ENCODE data around the gene MN1. TPM values are rescaled to one million over a fixed set of nuclear protein-coding genes. Genes with fewer than 3 reads are reported as not detected.
"Not testable (repeated sequence)": the region's sequence is repeated elsewhere in the genome, so short reads cannot be mapped to it uniquely, and the experiment has no call there.

Gene MN1
- polyA plus RNA-seq, 3 donors from 2014 or later = 0.03 to 0.14 TPM; not detected in 1

GRCh38 chr22:27750584-27751265 is 50.8 kb downstream of the MN1 start:
- peaks cover 13 to 22% of the 10 kb centered on the region in 2 donors for H3K4me1 Mint-ChIP-seq
- H3K4me3 Mint-ChIP-seq = no peak overlapping the region
- no peak overlapping the region for H3K27ac Mint-ChIP-seq
- no peak for DNase-seq
- H3K9me3 Mint-ChIP-seq = no peaks in the 10 kb centered on the region
- H3K36me3 Mint-ChIP-seq = no peaks in the 10 kb centered on the region
- peaks cover 0 to 13% (median 7%) of the 10 kb centered on the region in 3 donors for H3K27me3 Mint-ChIP-seq (ENCODE audit: low read depth in 3 of 3)

GRCh38 chr22:27749597-27750225 is 51.8 kb downstream of the MN1 start:
- Mint-ChIP-seq H3K27me3 (ENCODE audit: low read depth in 3 of 3) (peaks cover 0 to 16% (median 7%) of the 10 kb centered on the region in 3 donors), H3K36me3 (no peaks in the 10 kb centered on the region), H3K4me3 (peak overlapping the region in 3 of 5 donors; percentile 33 to 63 (median 36)), H3K27ac (peak overlapping the region in 2 of 6 donors; percentile 23 to 46), H3K9me3 (no peaks in the 10 kb centered on the region), H3K4me1 (peaks cover 13 to 22% of the 10 kb centered on the region in 2 donors)
- no peak for DNase-seq

- DNase-seq = no peak
- Mint-ChIP-seq H3K4me3 (peak overlapping the region in 3 of 5 donors; percentile 33 to 63 (median 36)), H3K27ac (peak overlapping the region in 1 of 6 donors; percentile 23), H3K36me3 (no peaks in the 10 kb centered on the region), H3K4me1 (peaks cover 13 to 22% of the 10 kb centered on the region in 2 donors), H3K27me3 (ENCODE audit: low read depth in 3 of 3) (peaks cover 0 to 13% (median 6%) of the 10 kb centered on the region in 3 donors), H3K9me3 (no peaks in the 10 kb centered on the region)
Observed at GRCh38 chr22:27748751-27749191, 52.8 kb downstream of the MN1 start.

- DNase-seq = no peak
- peaks cover 13 to 22% of the 10 kb centered on the region in 2 donors for H3K4me1 Mint-ChIP-seq
- no peaks in the 10 kb centered on the region for H3K9me3 Mint-ChIP-seq
- H3K36me3 Mint-ChIP-seq = no peaks in the 10 kb centered on the region
- peaks cover 0 to 12% (median 4%) of the 10 kb centered on the region in 3 donors for H3K27me3 Mint-ChIP-seq (ENCODE audit: low read depth in 3 of 3)
- H3K4me3 Mint-ChIP-seq = no peak overlapping the region
- H3K27ac Mint-ChIP-seq = no peak overlapping the region
Observed at GRCh38 chr22:27748349-27748748, 53.2 kb downstream of the MN1 start.

GRCh38 chr22:27747396-27748221 is 53.9 kb downstream of the MN1 start:
- no peaks in the 10 kb centered on the region for H3K36me3 Mint-ChIP-seq
- H3K4me3 Mint-ChIP-seq = no peak overlapping the region
- H3K9me3 Mint-ChIP-seq = no peaks in the 10 kb centered on the region
- H3K27ac Mint-ChIP-seq = no peak overlapping the region
- H3K27me3 Mint-ChIP-seq (ENCODE audit: low read depth in 3 of 3) = peaks cover 0 to 12% (median 4%) of the 10 kb centered on the region in 3 donors
- DNase-seq = no peak
- H3K4me1 Mint-ChIP-seq = peaks cover 13 to 22% of the 10 kb centered on the region in 2 donors

GRCh38 chr22:27746918-27747317 is 54.6 kb downstream of the MN1 start:
- H3K27me3 Mint-ChIP-seq (ENCODE audit: low read depth in 3 of 3) = peaks cover 0 to 12% (median 2%) of the 10 kb centered on the region in 3 donors
- DNase-seq = no peak
- no peak overlapping the region for H3K4me3 Mint-ChIP-seq
- H3K36me3 Mint-ChIP-seq = no peaks in the 10 kb centered on the region
- peaks cover 13 to 22% of the 10 kb centered on the region in 2 donors for H3K4me1 Mint-ChIP-seq
- no peak overlapping the region for H3K27ac Mint-ChIP-seq
- no peaks in the 10 kb centered on the region for H3K9me3 Mint-ChIP-seq

GRCh38 chr22:27745809-27746208 is 55.7 kb downstream of the MN1 start:
- Mint-ChIP-seq H3K27ac (no peak overlapping the region), H3K9me3 (no peaks in the 10 kb centered on the region), H3K27me3 (ENCODE audit: low read depth in 3 of 3) (peaks cover 0 to 12% (median 2%) of the 10 kb centered on the region in 3 donors), H3K4me3 (no peak overlapping the region), H3K36me3 (no peaks in the 10 kb centered on the region), H3K4me1 (peaks cover 13 to 22% of the 10 kb centered on the region in 2 donors)
- DNase-seq = no peak

GRCh38 chr22:27745154-27745553 is 56.4 kb downstream of the MN1 start:
- peaks cover 0 to 12% (median 0%) of the 10 kb centered on the region in 3 donors for H3K27me3 Mint-ChIP-seq (ENCODE audit: low read depth in 3 of 3)
- no peak for DNase-seq
- no peak overlapping the region for H3K27ac Mint-ChIP-seq
- no peaks in the 10 kb centered on the region for H3K36me3 Mint-ChIP-seq
- peaks cover 13 to 22% of the 10 kb centered on the region in 2 donors for H3K4me1 Mint-ChIP-seq
- no peak overlapping the region for H3K4me3 Mint-ChIP-seq
- peaks cover 0 to under 1% (median 0%) of the 10 kb centered on the region in 6 donors for H3K9me3 Mint-ChIP-seq

- H3K9me3 Mint-ChIP-seq, H3K4me3 Mint-ChIP-seq, DNase-seq, H3K36me3 Mint-ChIP-seq, H3K27ac Mint-ChIP-seq: not testable (repeated sequence)
- Mint-ChIP-seq H3K27me3 (ENCODE audit: low read depth in 3 of 3) (peaks cover 0 to 12% (median 2%) of the 10 kb centered on the region in 3 donors), H3K4me1 (peaks cover 9 to 11% of the 10 kb centered on the region in 2 donors)
Observed at GRCh38 chr22:27744078-27744477, 57.5 kb downstream of the MN1 start.

GRCh38 chr22:27740202-27740748 is 61.3 kb downstream of the MN1 start:
- H3K36me3 Mint-ChIP-seq = no peaks in the 10 kb centered on the region
- H3K4me3 Mint-ChIP-seq = no peak overlapping the region
- no peak for DNase-seq
- peaks cover 0 to 3% (median 0%) of the 10 kb centered on the region in 6 donors for H3K9me3 Mint-ChIP-seq
- peaks cover 0 to 3% (median 0%) of the 10 kb centered on the region in 3 donors for H3K27me3 Mint-ChIP-seq (ENCODE audit: low read depth in 3 of 3)
- no peak overlapping the region for H3K27ac Mint-ChIP-seq
- no peaks in the 10 kb centered on the region for H3K4me1 Mint-ChIP-seq

GRCh38 chr22:27737521-27737920 is 64.0 kb downstream of the MN1 start:
- Mint-ChIP-seq H3K27ac (no peak overlapping the region), H3K27me3 (ENCODE audit: low read depth in 3 of 3) (peaks cover 0 to 3% (median 2%) of the 10 kb centered on the region in 3 donors), H3K9me3 (peaks cover 0 to 3% (median 0%) of the 10 kb centered on the region in 6 donors), H3K4me1 (no peaks in the 10 kb centered on the region), H3K4me3 (no peak overlapping the region), H3K36me3 (no peaks in the 10 kb centered on the region)
- no peak for DNase-seq

- DNase-seq = no peak
- Mint-ChIP-seq H3K36me3 (no peaks in the 10 kb centered on the region), H3K4me1 (no peaks in the 10 kb centered on the region), H3K4me3 (no peak overlapping the region), H3K27ac (no peak overlapping the region), H3K27me3 (ENCODE audit: low read depth in 3 of 3) (peaks cover 0 to 5% (median 2%) of the 10 kb centered on the region in 3 donors), H3K9me3 (peaks cover 0 to 1% (median 0%) of the 10 kb centered on the region in 6 donors)
Observed at GRCh38 chr22:27734066-27734465, 67.5 kb downstream of the MN1 start.

GRCh38 chr22:27732841-27733240 is 68.7 kb downstream of the MN1 start:
- Mint-ChIP-seq H3K9me3 (peaks cover 0 to 1% (median 0%) of the 10 kb centered on the region in 6 donors), H3K27me3 (ENCODE audit: low read depth in 3 of 3) (peaks cover 0 to 5% (median 2%) of the 10 kb centered on the region in 3 donors), H3K27ac (no peak overlapping the region), H3K4me3 (no peak overlapping the region), H3K4me1 (no peaks in the 10 kb centered on the region), H3K36me3 (no peaks in the 10 kb centered on the region)
- no peak for DNase-seq
